Measurements from ENCODE around the gene SRSF3.
"Not testable (repeated sequence)": the region's sequence is repeated elsewhere in the genome, so short reads cannot be mapped to it uniquely, and the experiment has no call there.

SRSF3 gene

DNA sequence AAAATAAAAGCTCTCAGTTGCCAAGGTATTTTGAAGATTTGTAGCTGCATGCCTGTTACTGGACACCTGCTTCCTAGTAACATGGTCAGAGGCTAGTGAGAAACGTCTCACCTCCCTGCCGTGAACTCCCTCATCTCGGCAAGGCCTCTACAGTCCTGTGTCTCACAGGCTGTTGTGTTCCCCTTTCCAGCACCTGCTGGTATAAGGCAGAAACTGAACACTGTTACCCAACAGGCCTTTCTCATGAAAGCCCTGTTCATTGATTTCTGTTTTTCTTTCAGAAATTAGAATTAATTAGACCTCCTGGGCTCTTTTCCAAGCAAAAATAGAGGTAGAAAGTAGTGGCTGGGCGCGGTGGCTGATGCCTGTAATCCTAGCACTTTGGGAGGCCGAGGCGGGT lies 17.6 kb upstream of the SRSF3 start:
- DNase-seq, result no peak

DNA sequence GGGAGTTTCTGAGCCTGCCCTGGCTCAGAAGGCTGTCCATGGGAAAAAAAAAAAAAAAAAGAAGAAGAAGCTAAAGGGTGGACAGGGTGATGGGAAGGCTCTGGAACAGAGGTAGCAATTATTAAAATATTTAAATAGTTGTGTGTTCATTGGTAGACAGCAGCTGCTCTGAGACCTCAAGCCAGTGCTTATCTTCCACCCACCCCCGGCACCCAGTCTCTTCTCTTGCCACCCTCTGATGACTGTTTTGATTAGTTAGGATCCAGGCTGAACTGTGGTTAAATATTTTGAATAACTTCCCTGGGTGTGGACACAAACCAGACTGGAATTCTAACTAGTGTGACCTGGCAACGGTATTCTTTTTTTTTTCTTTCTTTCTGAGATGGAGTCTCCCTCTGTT lies 16.9 kb upstream of the SRSF3 start:
- no peak for DNase-seq

DNA sequence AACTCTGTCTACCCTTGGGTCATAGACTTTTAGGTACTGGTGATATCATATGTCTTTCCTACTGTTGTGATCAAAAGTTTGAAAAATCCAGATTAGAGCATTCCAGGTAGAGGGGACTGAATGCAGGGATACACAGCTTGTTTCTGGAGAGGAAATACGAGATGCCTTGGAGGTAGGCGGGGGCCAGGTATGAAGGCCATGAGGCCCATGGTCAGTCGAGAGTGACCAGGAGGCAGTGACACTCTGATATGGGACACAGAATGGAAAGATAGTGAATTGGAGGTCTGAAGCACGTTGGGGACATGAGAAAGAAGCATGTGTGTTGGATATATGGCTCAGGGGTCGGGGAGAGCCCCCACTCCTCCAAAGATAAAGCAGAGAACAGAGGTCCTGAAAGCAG lies 16.1 kb upstream of the SRSF3 start:
- DNase-seq, result no peak

DNA sequence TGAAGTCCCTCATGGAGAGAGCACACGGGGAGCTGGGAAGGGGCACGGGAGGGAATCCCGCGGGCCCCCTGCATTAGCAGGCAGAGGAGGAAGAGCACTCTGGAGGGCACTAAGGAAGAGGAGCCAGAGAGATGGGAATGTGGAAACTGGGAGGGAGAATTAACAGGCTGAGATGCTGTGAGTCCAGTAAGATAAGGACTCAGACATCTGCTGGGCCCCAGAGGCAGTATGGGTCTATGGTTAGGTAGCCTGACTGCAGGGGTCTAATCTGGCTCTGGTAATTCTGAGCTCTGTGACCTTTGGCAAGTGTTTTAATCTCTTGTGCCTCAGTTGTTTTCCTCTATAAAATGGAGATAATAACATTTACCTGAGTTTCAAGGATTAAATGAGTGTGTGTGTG lies 15.7 kb upstream of the SRSF3 start:
- no peak for DNase-seq

DNA sequence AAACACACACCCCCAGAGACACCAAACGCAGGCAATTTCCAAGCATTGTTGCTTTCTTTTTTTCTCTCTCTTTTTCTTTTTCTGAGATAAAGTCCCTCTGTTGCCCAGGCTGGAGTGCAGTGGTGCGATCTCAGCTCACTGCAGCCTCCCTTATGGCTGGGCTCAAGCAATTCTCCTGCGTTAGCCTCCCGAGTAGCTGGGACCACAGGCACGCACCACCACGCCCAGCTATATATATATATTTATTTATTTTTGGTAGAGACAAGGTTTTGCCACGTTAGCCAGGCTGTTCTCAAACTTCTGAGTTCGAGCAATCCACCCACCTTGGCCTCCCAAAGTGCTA lies 14.0 kb upstream of the SRSF3 start:
- no peak for DNase-seq

DNA sequence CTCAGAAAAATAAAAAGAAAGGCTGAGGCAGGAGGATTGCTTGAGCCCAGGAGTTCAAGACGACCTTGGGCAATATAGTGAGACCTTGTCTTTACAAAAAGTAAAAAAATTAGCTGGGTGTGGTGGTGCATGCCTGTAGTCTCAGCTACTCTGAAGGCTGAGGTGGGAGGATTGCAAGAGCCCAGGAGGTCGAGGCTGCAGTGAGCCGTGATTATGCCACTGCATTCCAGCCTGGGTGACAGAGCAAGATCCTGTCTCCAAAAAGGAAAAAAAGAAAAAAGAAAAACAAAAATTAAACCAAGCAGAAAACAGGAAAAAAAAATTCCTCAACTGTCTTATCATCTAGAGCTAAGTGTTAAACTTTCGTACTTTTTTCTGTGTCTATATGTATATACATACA lies 12.4 kb upstream of the SRSF3 start:
- no peak for DNase-seq

DNA sequence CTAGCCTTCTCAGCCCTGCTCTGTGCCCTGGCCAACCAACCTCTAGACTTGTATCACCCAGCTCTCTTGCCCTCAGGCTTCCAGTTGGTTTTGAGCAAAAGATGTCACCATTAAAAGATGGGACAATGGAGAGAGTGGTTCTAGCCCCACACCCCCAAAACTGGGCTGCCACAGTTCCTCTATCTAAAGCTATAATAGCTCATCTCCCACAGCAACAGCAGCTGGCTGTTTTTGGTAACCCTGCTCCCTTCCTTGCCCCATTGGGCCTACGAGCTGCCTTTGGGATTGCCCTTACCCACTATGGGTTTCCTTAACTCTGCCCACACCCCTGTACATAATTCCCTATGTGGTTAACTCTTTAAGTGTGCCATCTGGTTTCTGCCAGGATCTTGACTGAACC lies 7.6 kb upstream of the SRSF3 start:
- no peak for DNase-seq

DNA sequence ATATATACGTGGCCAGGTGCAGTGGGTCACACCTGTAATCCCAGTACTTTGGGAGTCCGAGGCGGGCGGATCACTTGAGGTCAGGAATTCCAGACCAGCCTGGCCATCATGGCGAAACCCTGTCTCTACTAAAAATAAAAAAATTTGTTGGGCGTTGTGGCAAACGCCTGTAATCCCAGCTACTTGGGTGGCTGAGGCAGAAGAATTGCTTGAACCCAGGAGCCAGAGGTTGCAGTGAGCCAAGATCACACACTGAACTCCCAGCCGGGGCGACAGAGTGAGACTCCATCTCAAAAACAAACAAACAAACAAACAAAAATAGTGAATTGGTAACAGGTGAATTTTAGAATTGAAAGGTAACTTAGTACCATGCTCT lies 5.1 kb upstream of the SRSF3 start:
- not testable (repeated sequence) for DNase-seq

DNA sequence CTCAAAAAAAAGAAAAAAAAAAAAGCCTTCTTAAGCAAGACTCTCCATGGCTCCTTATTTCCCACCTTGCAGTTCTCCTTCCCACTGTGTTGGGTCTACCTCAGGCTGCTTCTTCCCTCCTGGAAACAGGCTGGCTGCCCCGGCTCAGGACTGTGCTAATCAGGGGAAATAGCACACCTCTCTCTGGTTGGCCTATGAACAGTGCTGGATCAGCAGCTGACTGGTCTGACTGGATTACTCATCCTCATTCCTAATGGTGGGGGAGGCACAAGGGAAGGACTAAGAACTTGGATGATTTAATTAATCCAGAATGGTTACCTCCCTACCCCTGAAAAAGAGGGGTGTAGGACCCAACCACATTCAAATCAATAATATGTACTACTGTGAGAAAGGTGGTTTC lies 3.9 kb upstream of the SRSF3 start:
- DNase-seq, result no peak

DNA sequence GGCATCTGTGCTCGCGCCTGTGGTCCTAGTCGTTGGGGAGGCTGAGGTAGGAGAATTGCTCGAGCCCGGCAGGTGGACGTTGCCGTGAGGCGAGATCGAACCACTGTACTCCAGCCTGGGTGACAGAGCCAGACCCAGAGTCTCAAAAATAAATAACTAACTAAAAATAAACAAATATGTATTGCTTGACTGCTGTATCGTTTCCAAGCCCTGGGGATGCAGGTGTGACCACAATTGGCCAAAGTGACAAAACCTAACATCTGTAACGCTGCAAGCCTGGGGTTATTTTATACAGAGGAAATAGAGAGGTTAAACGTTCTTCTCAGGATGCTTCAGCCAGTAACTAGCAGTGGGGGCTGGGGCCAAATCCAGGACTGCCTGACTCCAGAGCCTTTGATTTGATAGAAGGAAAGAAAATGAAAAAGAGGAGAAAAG lies 1.9 kb upstream of the SRSF3 start:
- DNase-seq, result peak; percentile 32

DNA sequence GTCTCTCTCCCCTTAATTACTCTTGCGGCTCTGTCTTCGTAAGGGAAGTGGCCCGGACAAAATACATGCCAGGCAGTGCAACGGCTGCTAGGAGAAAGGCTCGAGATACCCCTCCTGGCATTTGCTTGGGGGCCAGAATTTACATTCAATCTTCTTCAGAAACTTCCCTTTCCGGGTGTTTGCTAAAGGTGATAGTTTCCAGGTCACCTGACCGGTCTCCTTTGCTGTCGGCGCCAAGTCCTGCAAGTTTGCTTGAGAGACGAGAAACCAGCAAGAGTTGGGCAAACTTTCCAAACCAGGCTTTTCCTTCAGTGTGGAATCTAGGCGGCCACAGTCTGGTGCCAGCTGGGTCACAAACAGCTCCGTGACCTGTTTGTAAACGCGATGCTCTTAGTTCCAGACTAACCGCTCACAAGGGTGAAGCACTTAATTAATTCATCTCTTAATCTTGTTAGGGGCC lies 563 bp upstream of the SRSF3 start:
- peak; percentile 64 for DNase-seq

DNA sequence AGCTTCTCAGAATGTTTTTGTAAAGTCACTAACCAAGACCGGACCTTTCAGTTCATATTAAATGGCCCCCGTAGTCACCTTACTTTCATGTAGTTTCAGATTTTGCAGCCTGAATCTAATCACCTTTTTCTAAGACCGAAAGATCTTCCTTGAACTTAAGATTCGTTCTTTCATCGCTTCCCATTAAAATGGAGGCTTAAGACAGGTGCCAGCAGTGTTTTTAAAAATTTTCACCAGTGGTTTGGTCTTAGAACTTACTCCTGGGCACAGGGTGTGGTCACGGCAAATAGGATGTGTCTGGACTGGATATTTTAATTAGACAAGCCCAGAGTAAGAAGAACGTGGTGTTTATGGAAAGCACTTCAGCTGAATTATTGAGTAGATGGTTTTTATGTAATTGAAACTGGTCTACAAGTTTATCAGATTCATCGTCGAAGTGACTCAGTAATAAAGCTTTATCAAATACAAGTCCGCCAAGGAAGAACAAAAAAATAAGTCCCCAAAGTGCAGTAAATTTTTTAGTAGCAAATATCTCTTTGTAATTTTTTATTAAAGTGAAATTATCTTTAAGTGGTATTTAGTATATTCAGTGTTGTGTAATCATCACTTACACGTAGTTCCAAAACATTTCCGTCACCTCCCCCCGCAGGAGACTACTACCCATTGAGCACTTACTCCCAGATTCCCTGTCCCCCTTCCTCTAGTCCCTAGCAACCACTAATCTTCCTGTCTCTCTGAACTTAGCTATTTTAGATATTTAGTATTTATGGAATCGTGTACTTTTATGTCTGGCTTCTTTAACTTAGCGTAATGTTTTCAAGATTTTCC lies 868 bp downstream of the SRSF3 start:
- peak; percentile 50 for DNase-seq

DNA sequence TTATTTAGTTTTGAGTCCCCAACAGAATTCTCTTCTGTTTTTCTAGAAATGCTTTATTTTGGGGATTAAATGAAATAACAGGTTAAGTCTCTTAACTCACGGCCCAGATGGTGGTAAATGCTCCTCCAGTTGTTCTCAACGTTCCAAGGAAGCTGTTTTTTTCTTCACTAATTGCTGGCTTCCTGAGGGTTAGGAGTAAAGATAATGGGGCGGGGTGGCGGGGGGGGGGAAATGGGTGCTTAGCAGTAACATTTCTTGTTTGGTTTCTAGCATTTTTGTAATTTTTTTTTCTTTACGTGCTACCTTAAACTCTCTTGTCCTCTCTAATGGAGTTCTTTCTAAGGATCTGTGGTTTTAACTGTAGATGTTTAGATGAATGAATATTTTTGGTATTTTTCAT lies 2.2 kb downstream of the SRSF3 start:
- peak; percentile 33 for DNase-seq

DNA sequence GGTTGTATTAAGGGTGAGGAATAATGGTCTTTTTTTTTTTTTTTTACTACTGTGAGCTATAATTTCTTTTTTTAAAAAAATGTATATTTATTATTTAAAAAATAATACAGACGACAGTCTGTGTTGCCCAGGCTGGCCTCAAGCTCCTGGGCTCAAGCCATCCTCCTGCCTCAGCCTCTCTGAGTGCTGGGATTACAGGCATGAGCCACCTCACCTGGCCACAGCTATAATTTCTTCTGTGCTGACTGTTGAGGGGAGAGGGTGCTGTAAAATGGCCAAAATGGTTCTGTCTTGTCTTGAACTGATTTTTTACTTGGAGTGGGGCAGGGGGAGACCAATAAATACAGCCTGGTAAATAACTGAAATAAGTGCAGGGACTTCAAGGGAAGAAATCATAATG lies 3.6 kb downstream of the SRSF3 start:
- no peak for DNase-seq

DNA sequence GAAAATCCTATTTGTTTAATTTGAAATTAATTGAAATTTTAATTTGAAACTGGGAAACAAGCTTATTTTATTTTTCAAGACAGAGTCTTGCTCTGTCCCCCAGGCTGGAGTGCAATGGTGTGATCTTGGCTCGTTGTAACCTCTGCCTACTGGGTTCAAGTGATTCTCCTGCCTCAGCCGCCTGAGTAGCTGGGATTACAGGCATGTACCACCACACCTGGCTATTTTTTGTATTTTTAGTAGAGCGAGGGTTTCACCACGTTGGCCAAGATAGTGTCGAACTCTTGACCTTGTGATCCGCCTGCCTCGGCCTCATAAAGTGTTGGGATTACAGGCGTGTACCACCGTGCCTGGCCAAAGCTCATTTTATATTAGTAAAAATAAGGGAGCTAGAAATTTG lies 4.2 kb downstream of the SRSF3 start:
- DNase-seq, result no peak

DNA sequence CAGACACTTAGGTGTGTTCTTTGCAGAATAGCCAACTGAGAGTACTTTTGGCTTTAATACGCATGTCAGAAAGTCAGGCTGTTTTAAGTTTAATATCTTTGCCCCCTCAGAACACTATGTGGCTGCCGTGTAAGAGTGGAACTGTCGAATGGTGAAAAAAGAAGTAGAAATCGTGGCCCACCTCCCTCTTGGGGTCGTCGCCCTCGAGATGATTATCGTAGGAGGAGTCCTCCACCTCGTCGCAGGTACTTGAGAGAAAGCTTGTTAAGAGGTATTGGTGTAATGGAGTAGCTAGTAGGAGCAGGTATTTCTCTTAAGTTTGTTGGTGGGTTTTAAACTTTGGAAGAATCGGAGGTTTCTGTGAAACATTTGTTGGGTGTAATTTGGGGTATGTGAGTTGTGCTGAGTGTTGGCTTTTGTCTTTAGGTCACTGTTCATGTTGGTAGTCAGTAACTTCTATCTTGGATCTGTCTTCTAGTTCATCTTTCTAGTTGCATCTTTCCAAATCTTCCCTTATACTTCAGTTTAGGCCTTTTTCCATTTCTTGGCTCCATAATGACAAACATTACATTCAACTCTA lies 4.7 kb downstream of the SRSF3 start:
- no peak for DNase-seq

DNA sequence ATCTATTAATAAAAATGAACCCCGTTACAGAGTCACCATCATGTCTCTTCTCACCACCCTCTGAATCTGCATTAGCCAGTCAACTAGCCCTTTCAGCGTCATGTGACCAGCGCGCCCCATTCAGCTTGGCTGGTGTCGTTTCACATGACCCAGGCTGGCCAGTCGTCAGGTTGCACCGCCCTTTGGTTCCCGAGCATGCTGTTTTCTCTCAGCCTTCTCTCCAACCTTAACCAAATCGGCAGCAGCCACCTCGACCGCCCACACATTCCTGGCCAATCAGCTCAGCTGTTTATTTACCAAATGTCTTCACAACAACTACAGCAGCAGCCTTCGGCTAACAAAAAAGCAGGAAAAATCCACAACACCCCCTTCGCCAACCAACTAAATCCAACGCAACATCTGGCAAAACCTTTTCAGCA lies 5.6 kb downstream of the SRSF3 start:
- peak; percentile 74 for DNase-seq

DNA sequence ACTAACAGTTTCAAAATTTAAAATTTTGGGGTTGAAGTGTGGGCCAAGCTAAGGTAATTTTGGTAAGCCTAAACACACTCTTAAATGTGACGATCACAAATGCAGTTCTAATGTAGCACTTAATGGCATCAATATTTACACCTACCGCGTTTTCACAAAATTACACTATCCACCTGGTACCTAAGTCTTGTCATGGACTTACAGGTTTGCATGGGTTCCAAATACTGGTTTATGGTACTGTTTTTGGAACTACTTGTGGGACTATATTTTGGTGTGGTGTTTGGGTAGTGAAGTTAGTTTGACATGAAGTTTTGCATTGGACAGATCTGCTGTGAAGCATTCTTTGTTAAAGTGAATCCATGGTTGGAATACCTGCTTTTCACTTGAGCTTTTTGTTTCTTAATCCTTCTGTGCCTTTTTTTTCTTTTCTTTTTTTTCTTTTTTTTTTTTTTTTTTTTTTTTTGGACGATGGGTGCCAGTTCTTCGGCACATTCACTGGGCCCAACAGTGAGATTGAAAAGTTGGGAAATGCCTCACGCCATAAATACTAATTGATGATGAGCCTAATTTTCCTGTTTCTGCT lies 6.5 kb downstream of the SRSF3 start:
- DNase-seq, result no peak

DNA sequence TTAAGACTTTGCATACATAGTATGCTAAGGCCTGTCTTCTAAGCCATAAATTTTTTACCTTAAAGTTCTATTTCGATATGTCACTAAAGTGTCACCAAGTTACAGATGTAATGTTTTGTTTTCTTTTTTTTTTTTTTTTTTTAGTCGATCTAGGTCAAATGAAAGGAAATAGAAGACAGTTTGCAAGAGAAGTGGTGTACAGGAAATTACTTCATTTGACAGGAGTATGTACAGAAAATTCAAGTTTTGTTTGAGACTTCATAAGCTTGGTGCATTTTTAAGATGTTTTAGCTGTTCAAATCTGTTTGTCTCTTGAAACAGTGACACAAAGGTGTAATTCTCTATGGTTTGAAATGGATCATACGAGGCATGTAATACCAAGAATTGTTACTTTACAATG lies 7.7 kb downstream of the SRSF3 start:
- DNase-seq, result not testable (repeated sequence)

DNA sequence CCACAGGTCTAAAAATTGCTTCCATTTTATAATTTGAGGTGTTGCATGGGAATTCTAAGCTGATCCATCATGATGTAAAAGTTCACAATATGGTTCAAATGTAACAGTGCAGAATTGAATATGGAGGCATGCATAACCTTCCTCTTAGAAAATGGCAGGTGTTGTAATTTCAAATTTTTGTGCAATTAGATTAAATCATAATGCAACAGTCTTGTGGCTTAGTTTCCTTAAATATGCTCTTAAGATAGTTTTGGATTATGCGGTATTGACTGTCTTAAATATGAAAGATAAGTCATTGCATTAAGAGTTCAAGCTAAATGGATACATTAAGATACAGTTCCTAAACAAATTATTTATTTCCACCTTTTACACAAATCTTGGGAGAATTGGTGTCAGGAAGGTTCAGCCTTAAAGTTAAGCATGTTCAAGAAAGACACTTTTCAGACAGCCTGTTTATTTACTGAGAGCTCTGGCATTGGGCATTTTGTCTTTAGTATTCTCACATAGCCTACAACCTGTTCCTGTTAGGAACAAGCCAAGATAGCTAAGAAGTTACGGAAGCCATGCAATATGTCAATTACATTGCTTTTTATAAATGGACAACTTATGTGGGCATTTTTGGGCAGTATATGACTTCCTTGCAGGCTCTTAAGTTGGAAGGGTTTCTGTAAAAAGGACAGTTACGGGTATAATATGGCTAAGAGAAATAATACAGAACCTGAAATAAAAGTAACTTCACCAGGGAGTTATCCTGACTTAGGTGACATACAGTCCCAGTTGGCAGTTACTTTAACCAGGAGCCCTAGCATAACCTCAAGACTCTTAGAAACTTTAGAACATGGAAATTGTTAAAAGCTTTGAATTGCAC lies 9.3 kb downstream of the SRSF3 start:
- no peak for DNase-seq

DNA sequence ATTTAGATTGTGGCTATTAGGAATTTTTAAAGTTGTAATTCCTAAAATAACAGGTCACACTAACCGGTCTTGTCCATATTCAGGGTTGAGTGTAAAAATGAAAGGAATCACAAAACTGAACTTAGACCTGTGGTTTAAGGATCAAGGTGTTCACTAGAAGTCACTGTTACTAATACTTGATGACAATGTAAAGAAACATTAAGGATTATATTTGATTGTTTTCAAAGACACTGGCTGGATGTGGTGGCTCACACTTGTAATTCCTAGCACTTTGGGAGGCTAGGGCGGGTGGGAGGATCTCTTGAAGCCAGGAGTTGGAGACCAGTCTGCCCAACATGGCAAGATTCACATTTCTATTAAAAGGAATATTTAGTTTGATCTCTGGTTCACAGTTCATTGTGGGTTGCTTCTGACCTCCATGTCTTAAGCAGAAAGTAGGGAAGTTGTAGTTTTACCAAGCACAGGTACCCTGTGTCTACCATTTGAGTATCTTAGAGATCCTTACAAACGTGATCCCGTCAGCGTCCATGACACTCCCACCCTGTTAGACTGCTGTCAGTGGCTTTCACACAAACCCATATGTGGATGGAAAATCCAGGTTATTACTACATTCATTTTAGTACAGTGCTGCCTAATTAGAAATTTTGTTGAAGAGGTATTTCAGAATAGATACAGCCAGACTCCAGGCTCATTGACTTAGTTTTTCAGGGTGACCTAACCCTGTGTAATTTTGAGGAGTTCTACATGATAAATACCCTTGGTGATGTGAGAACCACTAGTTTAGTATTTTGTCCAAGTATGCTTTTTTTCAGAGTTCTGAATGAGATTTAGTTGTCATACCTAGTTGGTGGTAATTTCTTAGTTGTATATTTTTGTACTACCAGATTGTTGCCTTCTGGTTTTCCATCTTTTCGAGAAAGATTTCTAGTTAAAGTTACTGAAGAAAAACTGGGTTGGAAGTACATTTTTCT lies 10.2 kb downstream of the SRSF3 start:
- no peak for DNase-seq

DNA sequence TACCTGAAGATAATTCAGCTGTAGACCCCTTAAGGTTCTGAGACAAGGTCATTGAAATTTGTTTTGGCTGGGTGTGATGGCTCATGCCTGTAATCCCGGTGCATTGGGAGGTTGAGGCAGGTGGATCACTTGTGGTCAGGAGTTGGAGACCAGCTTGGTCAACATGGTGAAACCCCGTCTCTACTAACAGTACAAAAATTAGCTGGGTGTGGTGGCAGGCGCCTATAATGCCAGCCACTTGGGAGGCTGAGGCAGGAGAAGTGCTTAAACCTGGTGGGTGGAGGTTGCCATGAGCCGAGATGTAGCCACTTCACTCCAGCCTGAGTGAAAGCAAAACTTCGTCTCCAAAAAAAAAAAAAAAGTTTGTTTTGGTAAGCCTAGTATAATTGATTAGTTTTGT lies 11.0 kb downstream of the SRSF3 start:
- no peak for DNase-seq

Measured in CD4-positive, alpha-beta T cell treated with Interleukin-12 subunit alpha and Interleukin-12 subunit beta, for 1 hour (primary cell).